ENCODE data around the gene TMEM267.
"Not testable (repeated sequence)": the region's sequence is repeated elsewhere in the genome, so short reads cannot be mapped to it uniquely, and the experiment has no call there.

Gene TMEM267, protein sequence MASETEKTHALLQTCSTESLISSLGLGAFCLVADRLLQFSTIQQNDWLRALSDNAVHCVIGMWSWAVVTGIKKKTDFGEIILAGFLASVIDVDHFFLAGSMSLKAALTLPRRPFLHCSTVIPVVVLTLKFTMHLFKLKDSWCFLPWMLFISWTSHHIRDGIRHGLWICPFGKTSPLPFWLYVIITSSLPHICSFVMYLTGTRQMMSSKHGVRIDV

DNA sequence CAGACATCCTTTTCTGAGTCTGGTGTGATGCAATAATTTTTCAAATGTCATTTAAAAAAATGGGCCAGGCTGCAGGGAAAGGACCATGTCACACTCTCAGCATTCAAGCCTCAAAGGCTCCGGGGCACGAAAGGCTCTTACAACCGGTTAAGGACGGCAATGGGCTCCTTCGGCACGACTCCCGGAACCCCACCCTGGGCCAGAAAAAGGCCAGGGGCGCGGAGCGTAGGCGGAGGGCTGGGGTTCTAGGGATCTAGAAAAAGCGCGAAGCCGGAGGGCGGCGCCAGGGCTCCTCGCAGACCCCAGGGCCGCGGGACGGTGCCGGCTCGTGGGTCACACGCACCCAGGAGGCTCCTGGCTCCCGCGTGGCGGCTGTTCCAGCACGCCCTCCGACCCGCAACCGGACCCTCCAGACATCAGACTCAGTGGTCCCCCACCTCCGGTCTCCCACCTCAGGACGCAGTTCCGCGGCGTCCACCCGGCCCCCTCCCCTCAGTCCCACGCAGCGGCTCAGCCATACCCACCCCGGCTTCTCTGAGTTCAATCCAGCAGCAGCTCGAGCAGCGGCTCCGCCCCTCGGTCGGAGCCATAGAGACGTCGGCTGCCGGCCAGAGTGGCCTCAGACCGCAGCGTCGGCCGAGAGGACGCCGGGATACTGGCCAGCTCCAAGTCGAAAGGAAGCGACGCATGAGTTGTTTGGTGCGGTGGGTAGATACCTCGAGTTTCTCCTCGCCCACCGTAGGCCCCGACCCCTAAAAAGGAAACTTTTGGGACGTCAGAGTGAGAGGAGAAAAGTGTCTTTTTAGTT lies at the start of gene TMEM267:
Gene TMEM267, minus strand, starts transcription at position 568 of the 808 bp plus-strand sequence. CDS start 29,896 bp downstream, outside the sequence.
- DNase-seq (ENCODE audit: insufficient read length, low spot score), result peak; percentile 85
- peak; percentile 78 for TF ChIP-seq POLR2A (IDR thresholded peaks at IDR 0.05; ENCODE audit: low read depth, low read length)
- peak; percentile 97 for FAIRE-seq

DNA sequence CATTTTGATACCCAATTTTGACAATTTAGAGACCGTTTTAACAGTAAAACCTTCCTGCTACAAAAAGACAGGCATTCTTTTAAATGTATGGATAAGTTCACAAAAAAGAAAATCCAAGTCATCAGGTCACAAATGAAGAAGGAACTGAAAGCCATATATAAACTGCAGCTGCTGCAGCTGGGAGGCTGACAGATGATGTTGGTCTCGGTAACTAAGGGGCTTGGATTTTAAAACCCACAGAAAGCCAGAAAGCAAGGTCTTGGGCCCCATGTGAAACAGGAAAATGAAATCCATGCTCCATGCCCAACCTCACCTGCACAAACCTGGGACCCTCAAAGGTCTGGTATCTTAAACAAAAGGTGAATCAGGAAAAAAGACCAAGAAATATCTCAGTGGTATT lies 47.0 kb upstream of the TMEM267 start:
- FAIRE-seq, result peak; percentile 11
- TF ChIP-seq POLR2A (IDR thresholded peaks at IDR 0.05; ENCODE audit: low read depth, low read length), result no peak

DNA sequence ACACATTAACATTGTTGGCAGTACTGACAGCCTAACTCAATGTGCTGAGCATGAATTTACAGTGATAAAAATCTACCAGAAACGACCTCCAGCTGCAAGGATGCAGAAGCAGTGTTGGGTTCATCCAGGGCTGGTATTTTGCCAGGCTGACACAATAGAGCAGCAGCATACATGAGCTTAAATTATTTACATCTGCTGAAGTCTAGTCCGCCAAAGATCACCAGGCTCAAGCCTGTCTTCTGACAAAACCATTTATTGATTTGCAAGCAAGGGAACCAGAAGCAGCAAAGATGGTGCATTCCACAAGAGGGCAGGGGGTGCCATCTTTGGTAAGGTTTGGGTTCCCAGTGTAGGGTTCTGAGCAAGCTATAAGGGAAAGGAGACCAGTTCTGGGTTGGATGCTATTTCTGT lies 40.0 kb upstream of the TMEM267 start:
- no peak for TF ChIP-seq POLR2A (IDR thresholded peaks at IDR 0.05; ENCODE audit: low read depth, low read length)
- peak; percentile 6 for FAIRE-seq
- no peak for DNase-seq (ENCODE audit: insufficient read length, low spot score)

More for the DNA sequence above, 47.0 kb upstream of the TMEM267 start:
- no peak for DNase-seq (ENCODE audit: insufficient read length, low spot score)

DNA sequence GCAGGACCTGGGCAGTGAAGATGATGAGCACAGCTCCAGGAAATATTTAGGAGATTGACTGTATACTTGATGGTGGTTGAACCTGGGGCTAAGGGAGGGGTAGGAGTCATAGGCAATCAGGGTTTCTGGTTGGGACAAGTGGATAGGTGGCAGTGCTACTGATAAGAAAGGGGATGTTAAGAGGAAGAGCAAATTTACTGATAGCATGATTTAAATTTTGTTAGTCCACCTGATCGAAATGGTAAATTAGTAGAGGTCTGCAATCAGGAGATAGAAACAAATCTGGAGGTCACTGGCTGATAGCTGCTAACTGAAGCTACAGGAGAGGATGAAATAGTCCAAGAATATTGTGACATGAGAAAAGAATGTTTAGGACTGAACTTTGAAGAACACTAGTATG lies 37.0 kb upstream of the TMEM267 start:
- FAIRE-seq (no peak), DNase-seq (ENCODE audit: insufficient read length, low spot score) (no peak)
- no peak for TF ChIP-seq POLR2A (IDR thresholded peaks at IDR 0.05; ENCODE audit: low read depth, low read length)

DNA sequence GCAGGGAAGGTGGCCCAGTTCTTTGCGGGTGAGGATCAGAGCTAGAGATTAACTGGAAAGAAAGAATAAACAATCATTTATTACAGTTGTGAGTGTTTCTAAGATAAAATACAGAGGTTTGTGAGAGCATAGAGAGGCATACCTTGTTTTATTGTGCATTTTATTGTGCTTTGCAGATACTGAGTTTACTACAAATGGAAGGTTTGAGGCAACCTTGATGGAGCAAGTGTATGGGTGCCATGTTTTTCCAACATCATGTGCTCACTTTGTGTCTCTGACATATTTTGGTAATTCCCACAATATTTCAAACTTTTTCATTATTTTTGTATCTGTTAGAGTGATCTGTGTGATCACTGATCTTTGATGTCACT lies 32.0 kb upstream of the TMEM267 start:
- no peak for TF ChIP-seq POLR2A (IDR thresholded peaks at IDR 0.05; ENCODE audit: low read depth, low read length)
- DNase-seq (ENCODE audit: insufficient read length, low spot score) (no peak), FAIRE-seq (no peak)

DNA sequence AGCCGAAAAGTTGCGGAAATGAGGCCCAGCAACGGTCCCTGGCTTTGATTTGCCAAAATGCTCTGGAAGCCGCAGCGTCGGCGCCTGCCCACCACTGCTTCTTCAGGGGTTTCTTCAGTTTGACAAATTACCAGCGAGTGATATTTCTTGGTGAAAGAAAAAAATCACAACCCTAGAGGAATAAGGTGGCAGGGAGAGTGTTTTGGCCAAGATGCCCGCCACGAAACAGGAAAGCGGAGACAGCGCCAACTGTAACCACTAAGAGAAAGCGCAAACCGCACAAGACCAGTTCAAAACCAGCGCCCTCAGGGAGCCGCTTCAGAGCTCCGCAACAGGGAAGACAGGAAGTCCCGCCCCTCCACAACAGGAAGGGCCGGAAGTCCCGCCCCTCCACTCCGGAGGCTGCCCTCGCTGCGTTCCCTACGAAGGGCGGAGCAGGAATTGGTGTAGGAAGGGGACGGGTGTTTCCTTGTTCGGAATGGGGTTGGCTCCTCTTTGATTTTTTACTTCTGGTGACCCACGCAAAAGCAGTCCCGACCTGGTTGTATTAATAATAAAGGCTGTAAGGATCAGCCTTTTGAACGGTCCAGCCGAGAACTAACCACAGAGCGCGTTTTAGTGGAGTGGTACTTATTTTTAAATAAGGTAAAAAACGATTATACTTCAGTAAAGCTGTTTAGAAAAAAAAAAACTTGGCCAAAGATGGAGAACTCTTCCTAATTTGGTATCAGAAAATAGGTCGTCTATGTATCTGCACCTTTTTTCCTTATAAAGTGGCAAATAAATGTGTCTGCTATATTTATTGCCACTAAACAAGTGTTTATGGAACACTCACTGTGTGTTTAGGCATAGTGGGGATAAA lies 31.4 kb upstream of the TMEM267 start, which contains the start of gene C5orf34:
Gene C5orf34, minus strand, starts transcription at position 333 of the 862 bp plus-strand sequence. CDS start 5,809 bp downstream, outside the sequence.
- DNase-seq (ENCODE audit: insufficient read length, low spot score) (peak; percentile 99), FAIRE-seq (peak; percentile 98)
- TF ChIP-seq POLR2A (IDR thresholded peaks at IDR 0.05; ENCODE audit: low read depth, low read length), result peak; percentile 71

DNA sequence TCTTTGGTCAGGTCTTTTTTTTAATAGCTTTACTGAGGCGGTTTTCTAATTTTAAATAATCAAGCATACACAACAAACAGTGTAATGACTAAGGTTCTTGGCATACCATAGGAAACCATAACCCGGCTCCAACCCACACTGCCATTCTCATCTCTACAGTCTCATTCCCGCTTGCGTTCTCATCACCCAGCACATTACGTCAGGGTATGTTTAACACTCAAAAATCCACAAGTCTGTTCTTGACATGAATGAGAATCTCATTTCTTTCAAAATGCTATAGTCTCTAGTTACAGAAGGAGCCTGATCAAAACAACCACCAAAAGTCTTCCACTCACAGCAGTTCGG lies 30.8 kb upstream of the TMEM267 start:
- DNase-seq (ENCODE audit: insufficient read length, low spot score) (peak; percentile 58), FAIRE-seq (peak; percentile 91)
- no peak for TF ChIP-seq POLR2A (IDR thresholded peaks at IDR 0.05; ENCODE audit: low read depth, low read length)

DNA sequence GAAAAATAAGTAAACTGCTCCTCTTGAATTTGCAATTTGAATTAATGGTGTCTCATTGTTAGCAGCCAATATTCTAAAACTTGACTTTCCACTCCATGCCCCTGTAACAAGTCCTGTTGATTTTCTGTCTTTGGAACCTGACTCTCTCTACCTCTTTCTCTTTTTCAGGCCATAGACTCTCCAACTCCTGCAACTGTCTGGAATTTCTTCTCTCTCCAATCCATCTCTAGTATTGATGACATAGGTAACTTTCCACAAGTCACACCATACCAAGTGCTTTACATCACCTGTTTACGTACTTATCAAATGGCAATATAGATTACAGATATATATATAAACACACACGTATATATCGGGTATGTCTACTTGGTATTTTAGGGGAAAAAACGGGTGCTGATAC lies 30.4 kb upstream of the TMEM267 start:
- FAIRE-seq (no peak), DNase-seq (ENCODE audit: insufficient read length, low spot score) (no peak)
- TF ChIP-seq POLR2A (IDR thresholded peaks at IDR 0.05; ENCODE audit: low read depth, low read length), result no peak

DNA sequence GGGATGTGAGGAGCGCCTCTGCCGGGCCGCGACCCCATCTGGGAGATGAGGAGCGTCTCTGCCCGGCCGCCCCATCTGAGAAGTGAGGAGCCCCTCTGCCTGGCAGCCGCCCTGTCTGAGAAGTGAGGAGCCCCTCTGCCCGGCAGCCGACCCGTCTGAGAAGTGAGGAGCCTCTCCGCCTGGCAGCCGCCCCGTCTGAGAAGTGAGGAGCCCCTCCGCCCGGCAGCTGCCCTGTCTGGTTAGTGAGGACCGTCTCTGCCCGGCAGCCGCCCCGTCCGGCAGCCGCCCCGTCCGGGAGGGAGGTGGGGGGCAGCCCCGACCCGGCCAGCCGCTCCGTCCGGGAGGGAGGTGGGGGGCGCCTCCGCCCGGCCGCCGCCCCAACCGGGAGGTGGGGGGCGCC lies 27.4 kb upstream of the TMEM267 start:
- not testable (repeated sequence) for FAIRE-seq; DNase-seq (ENCODE audit: insufficient read length, low spot score)

DNA sequence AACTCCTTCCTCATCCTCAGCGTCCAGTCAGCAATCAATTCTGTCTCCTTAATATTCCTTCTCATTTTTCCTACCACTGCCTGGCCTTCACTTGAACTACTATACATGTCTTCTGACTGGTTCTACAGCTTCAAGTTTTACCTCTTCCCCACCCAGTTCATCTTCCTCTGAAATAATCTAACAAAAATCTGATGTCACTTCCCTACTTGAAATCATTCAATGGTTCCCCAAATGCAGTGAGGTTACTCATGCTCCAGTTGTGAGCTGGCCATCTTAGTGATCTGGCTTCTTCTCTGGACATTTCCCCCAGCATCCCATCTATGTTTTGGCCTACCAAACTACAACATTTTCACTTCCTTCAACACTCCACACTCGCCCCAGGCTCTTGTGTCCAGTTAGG lies 14.9 kb upstream of the TMEM267 start:
- DNase-seq (ENCODE audit: insufficient read length, low spot score) (no peak), FAIRE-seq (peak; percentile 33)
- TF ChIP-seq POLR2A (IDR thresholded peaks at IDR 0.05; ENCODE audit: low read depth, low read length), result no peak

DNA sequence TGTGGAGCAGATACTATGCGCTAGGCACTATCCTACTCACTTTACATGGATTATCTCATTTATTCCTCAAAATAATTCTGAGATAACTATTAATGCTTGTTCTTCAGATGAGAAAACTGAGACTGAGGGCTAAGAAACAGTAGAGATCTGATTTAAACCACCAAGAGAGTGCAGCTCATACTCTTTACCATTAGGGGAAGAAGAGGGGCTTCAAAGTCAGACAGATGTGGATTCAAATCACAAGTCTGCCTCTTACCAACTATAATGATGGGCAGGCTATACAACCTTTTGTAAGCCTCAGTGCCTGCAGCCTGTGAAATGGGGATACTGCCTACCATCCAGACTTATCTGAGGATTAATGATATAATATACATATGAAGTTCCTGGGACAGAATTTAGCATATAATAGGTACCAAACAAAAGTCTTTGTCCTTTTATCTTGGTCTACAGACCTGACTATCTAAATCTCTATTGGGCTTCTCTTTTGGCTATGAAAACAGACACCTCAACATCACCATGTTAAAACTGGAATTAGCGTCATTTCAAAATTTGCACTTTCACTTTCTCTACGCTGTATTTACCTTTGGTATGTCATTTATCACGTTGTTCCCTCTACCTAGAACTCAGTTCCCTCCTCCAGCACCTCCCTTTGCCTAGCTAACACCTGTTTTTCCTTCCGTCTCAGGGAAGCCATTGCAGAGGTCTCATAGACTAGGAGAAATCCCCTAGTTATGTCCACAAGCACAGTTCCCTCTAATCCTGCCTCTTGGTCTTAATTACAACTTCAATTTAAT lies 13.8 kb upstream of the TMEM267 start:
- peak; percentile 36 for FAIRE-seq
- no peak for DNase-seq (ENCODE audit: insufficient read length, low spot score)
- no peak for TF ChIP-seq POLR2A (IDR thresholded peaks at IDR 0.05; ENCODE audit: low read depth, low read length)

DNA sequence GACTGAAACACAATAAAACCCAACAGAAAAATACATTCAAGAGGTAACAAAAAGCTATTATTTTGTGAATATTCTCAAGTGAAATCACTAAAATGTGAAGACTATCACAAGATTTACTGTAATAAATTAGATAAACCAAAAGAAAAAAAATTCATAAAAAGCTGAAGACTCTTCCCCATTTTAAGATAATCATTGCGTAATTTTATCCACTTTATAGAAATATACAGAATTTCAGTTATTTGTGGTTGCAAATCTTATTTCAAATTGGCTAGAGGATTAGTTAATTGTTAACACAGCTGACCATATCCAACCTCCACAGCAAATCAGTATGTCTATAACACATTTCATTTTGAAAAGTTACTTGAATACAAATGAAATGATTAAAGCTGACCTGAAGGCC lies 7.7 kb upstream of the TMEM267 start:
- TF ChIP-seq POLR2A (IDR thresholded peaks at IDR 0.05; ENCODE audit: low read depth, low read length), result no peak
- DNase-seq (ENCODE audit: insufficient read length, low spot score), result no peak
- FAIRE-seq, result no peak

DNA sequence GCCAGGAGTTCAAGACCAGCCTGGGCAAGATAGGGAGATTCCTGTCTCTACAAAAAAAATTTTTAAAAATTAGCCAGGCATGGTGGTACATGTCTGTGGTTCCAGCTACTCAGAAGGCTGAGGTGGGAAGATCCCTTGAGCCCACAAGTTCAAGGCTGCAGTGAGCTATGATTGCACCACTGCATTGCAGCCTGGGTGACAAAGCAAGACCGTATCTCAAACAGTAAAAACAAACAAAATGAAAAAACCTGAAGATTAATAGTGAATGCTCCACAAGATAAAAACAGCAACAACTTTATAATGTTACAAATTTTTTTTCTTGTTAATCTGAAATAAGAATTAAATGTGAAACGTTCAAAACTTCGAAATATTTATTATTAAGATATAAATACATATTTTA lies 2.7 kb upstream of the TMEM267 start:
- TF ChIP-seq POLR2A (IDR thresholded peaks at IDR 0.05; ENCODE audit: low read depth, low read length), result no peak
- DNase-seq (ENCODE audit: insufficient read length, low spot score), result no peak
- FAIRE-seq, result no peak

Measured in H54 (cell line).